H1 (cell line): ENCODE measurements around the gene TMEM115. TPM values are rescaled to one million over a fixed set of nuclear protein-coding genes. Genes with fewer than 3 reads are reported as not detected.

Experiments used
- CTCF ChIA-PET: fragments of 300-600 bp; sonication (Branson Sonifier 250); formaldehyde crosslinking; loops from one replicate; lab custom pipeline; 2021; ENCODE audit not compliant: partially characterized antibody; lab: Charles Lee
- POLR2A ChIA-PET: fragments of 300-600 bp; sonication (Branson Sonifier 250); formaldehyde crosslinking; loops from one replicate; lab custom pipeline; 2021; ENCODE audit warnings: inconsistent platforms; ENCODE audit not compliant: partially characterized antibody; lab: Charles Lee
- DNase-seq, 2 experiments: peaks; one replicate each; pipeline versions ENCODE4 v3.0.0 to v3.0.0-alpha.2; 2010 to 2022; ENCODE audit warnings: low spot score in 2 of 2, low read depth in 1 of 2, mixed read lengths in 1 of 2
- FAIRE-seq: peaks from 2 replicates; lab custom pipeline; 2011; peaks lifted over from hg19 to GRCh38; lab: Jason Lieb, UNC
- H2AFZ ChIP-seq: 2 replicates; pipeline ENCODE4 v1.8.1; 2012; ENCODE audit warnings: low read length, inconsistent platforms
- H2AK5ac ChIP-seq: 2 replicates; pipeline ENCODE4 v1.6.1; 2013; ENCODE audit warnings: low read depth, low read length
- H2BK120ac ChIP-seq: replicated peaks from 2 replicates; pipeline ENCODE3; 2013; ENCODE audit warnings: low read depth, low read length, inconsistent platforms
- H2BK12ac ChIP-seq: 2 replicates; pipeline ENCODE4 v1.6.1; 2013; ENCODE audit warnings: low read depth, low read length
- H2BK15ac ChIP-seq: 2 replicates; pipeline ENCODE4 v1.6.1; 2013; ENCODE audit warnings: low read length
- H2BK20ac ChIP-seq: 2 replicates; pipeline ENCODE4 v1.6.1; 2013; ENCODE audit warnings: low read length
- H2BK5ac ChIP-seq: 2 replicates; pipeline ENCODE4 v1.6.1; 2013; ENCODE audit warnings: low read depth, low read length
- H3K14ac ChIP-seq: 2 replicates; pipeline ENCODE4 v1.6.1; 2013; ENCODE audit warnings: inconsistent platforms; ENCODE audit not compliant: insufficient read length
- H3K18ac ChIP-seq: 2 replicates; pipeline ENCODE4 v1.6.1; 2013; ENCODE audit warnings: low read length; ENCODE audit errors: extremely low read depth
- H3K23ac ChIP-seq: 2 replicates; pipeline ENCODE4 v1.6.1; 2013; ENCODE audit warnings: inconsistent platforms; ENCODE audit not compliant: insufficient read length
- H3K23me2 ChIP-seq: 2 replicates; pipeline ENCODE4 v1.6.1; 2013; ENCODE audit warnings: low read depth, low read length
- H3K27ac ChIP-seq: 2 replicates; pipeline ENCODE4 v1.6.1; 2011; ENCODE audit warnings: low read depth, low read length, inconsistent platforms
- H3K27me3 ChIP-seq, 4 experiments: replicated peaks in 1 of 4; 1 replicate in 1 of 4; 2 replicates in 3 of 4; pipeline versions ENCODE4 v1.6.1 to v1.8.1; 2011 to 2013; ENCODE audit warnings: low read length in 3 of 4, mild to moderate bottlenecking in 3 of 4, inconsistent platforms in 2 of 4, mixed read lengths in 2 of 4, moderate library complexity in 1 of 4; ENCODE audit not compliant: control insufficient read depth in 3 of 4, insufficient read depth in 3 of 4; ENCODE audit errors: extremely low read depth in 1 of 4
- H3K36me3 ChIP-seq, 4 experiments: 2 replicates each; pipeline versions ENCODE4 v1.6.1 to v1.8.1; 2011 to 2013; ENCODE audit warnings: mild to moderate bottlenecking in 4 of 4, low read length in 3 of 4, moderate library complexity in 2 of 4, control low read depth in 1 of 4, inconsistent platforms in 1 of 4; ENCODE audit not compliant: insufficient read depth in 4 of 4, control insufficient read depth in 2 of 4
- H3K4ac ChIP-seq: replicated peaks from 2 replicates; pipeline ENCODE3; 2013; ENCODE audit warnings: low read length, low read depth, mixed read lengths, inconsistent platforms; ENCODE audit not compliant: insufficient read length
- H3K4me1 ChIP-seq, 4 experiments: replicated peaks in 1 of 4; 1 replicate in 1 of 4; 2 replicates in 3 of 4; pipeline versions ENCODE4 v1.6.1 to v1.8.1; 2011 to 2013; ENCODE audit warnings: low read length in 3 of 4, inconsistent platforms in 2 of 4, mixed read lengths in 1 of 4; ENCODE audit not compliant: insufficient read depth in 4 of 4, control insufficient read depth in 3 of 4
- H3K4me2 ChIP-seq, 2 experiments: 2 replicates each; pipeline versions ENCODE4 v1.6.1 to v1.8.1; 2011 to 2013; ENCODE audit warnings: low read depth in 2 of 2, low read length in 2 of 2, control low read depth in 1 of 2, inconsistent platforms in 1 of 2, mild to moderate bottlenecking in 1 of 2; ENCODE audit not compliant: insufficient read depth in 1 of 2
- H3K4me3 ChIP-seq, 4 experiments: fragments of 200-600, 300-600 bp in 1 of 4; sonication (generic), shearing (Covaris generic), sonication (Bioruptor Twin) in 1 of 4; 2 replicates each; pipeline versions ENCODE4 v1.5.1 to v1.8.1; 2011 to 2016; ENCODE audit warnings: low read length in 4 of 4, low read depth in 3 of 4, control low read depth in 2 of 4, inconsistent platforms in 2 of 4, mild to moderate bottlenecking in 2 of 4, mixed read lengths in 1 of 4, moderate library complexity in 1 of 4; ENCODE audit not compliant: insufficient read depth in 2 of 4; ENCODE audit errors: extremely low read depth in 1 of 4
- H3K56ac ChIP-seq: replicated peaks from 2 replicates; pipeline ENCODE3; 2013; ENCODE audit warnings: low read depth, mild to moderate bottlenecking, mixed read lengths, low read length, inconsistent platforms; ENCODE audit not compliant: insufficient read length
- H3K79me1 ChIP-seq: 2 replicates; pipeline ENCODE4 v1.6.1; 2013; ENCODE audit warnings: low read depth, low read length, control low read depth
- H3K79me2 ChIP-seq, 2 experiments: 2 replicates each; pipeline versions ENCODE4 v1.6.1 to v1.8.1; 2012 to 2013; ENCODE audit warnings: low read length in 2 of 2, mild to moderate bottlenecking in 2 of 2, inconsistent platforms in 1 of 2; ENCODE audit not compliant: insufficient read depth in 2 of 2, control insufficient read depth in 1 of 2
- H3K9ac ChIP-seq, 4 experiments: replicated peaks in 1 of 4; 1 replicate in 1 of 4; 2 replicates in 3 of 4; pipeline versions ENCODE4 v1.6.1 to v1.8.1; 2011 to 2013; ENCODE audit warnings: low read depth in 3 of 4, low read length in 3 of 4, control low read depth in 2 of 4, mild to moderate bottlenecking in 2 of 4, moderate library complexity in 2 of 4, inconsistent platforms in 1 of 4; ENCODE audit errors: extremely low read depth in 1 of 4
- H3K9me3 ChIP-seq, 2 experiments: 2 replicates each; pipeline versions ENCODE4 v1.6.1 to v1.8.1; 2012 to 2013; ENCODE audit warnings: mild to moderate bottlenecking in 2 of 2, moderate library complexity in 2 of 2, control low read depth in 1 of 2, inconsistent platforms in 1 of 2, low read depth in 1 of 2, low read length in 1 of 2, mixed read lengths in 1 of 2; ENCODE audit not compliant: insufficient read depth in 2 of 2
- H4K20me1 ChIP-seq, 2 experiments: replicated peaks in 1 of 2; 2 replicates each; pipeline versions ENCODE3 to v1.8.1; 2011 to 2013; ENCODE audit warnings: inconsistent platforms in 2 of 2, low read length in 2 of 2, mild to moderate bottlenecking in 1 of 2; ENCODE audit not compliant: insufficient read depth in 2 of 2, control insufficient read depth in 1 of 2
- H4K5ac ChIP-seq: 2 replicates; pipeline ENCODE4 v1.6.1; 2013; ENCODE audit warnings: low read length, low read depth, mixed read lengths, inconsistent platforms; ENCODE audit not compliant: insufficient read length
- H4K8ac ChIP-seq: 2 replicates; pipeline ENCODE4 v1.8.0; 2013; ENCODE audit warnings: mild to moderate bottlenecking, moderate library complexity, low read length, inconsistent platforms; ENCODE audit not compliant: insufficient read depth; ENCODE audit errors: extremely low read depth
- H4K91ac ChIP-seq: replicated peaks from 2 replicates; pipeline ENCODE3; 2013; ENCODE audit warnings: low read length, mixed read lengths, inconsistent platforms; ENCODE audit not compliant: insufficient read length
- CHD1 ChIP-seq: IDR thresholded peaks from 2 replicates; pipeline ENCODE4 v1.6.1; 2012; ENCODE audit warnings: low read depth, low read length, improper control_type of control experiment
- CREB1 ChIP-seq: IDR thresholded peaks from 2 replicates; pipeline ENCODE4 v1.6.1; 2012; ENCODE audit warnings: inconsistent platforms
- HDAC2 ChIP-seq, 2 experiments: fragments of 300-600 bp in 1 of 2; sonication (generic) in 1 of 2; IDR thresholded peaks; 2 replicates each; pipeline ENCODE4 v1.6.1; 2011 to 2012; ENCODE audit warnings: low read depth in 2 of 2, low read length in 2 of 2, mild to moderate bottlenecking in 2 of 2, moderate library complexity in 2 of 2, borderline replicate concordance in 1 of 2, inconsistent platforms in 1 of 2
- JUND ChIP-seq: IDR thresholded peaks from 2 replicates; pipeline ENCODE4 v1.6.1; 2011; ENCODE audit warnings: mild to moderate bottlenecking, improper control_type of control experiment, low read length
- RAD21 ChIP-seq, 2 experiments: IDR thresholded peaks in 1 of 2; conservative IDR thresholded peaks in 1 of 2; 2 replicates each; pipeline ENCODE4 v1.6.1; 2011; ENCODE audit warnings: low read depth in 2 of 2, low read length in 2 of 2, improper control_type of control experiment in 1 of 2, inconsistent platforms in 1 of 2, mild to moderate bottlenecking in 1 of 2, moderate library complexity in 1 of 2
- WGBS, 2 experiments: shearing (Covaris generic) in 1 of 2; methylation state at CpG; one replicate each; pipeline versions ENCODE4 v1.1.6 to v1.1.7; 2013 to 2015; ENCODE audit warnings: low lambda C conversion rate in 2 of 2, mixed read lengths in 2 of 2, inconsistent platforms in 1 of 2, low coverage in 1 of 2, missing lambda C conversion rate in 1 of 2; ENCODE audit not compliant: insufficient replicate concordance in 2 of 2, insufficient coverage in 1 of 2, insufficient read length in 1 of 2; ENCODE audit errors: extremely low coverage in 1 of 2, missing lambda C conversion rate in 1 of 2; 5-methylcytosine and 5-hydroxymethylcytosine counted together
- polyA plus RNA-seq, 7 experiments: library from polyadenylated mRNA; depleted of rRNA in 3 of 7; stranded (reverse) in 5 of 7; unstranded in 2 of 7; fragments of >200 nt in 5 of 7; fragments of 200-250 nt in 2 of 7; gene quantifications; 1 replicate in 5 of 7; 2 replicates in 1 of 7; 4 replicates in 1 of 7; pipeline versions ENCODE4 v1.2.1 to v1.2.3, GENCODE V29; 2011 to 2013; ENCODE audit warnings: missing spikeins in 2 of 7, mixed read lengths in 2 of 7
- total RNA-seq: library from RNA; stranded (reverse); fragmentation: NEBNext Ultra II Directional; extraction: Animal tissue kit (Norgen Biotek cat#: 25700); gene quantifications from 2 replicates; pipeline ENCODE4 v1.2.1, GENCODE V29; 2021
- TF ChIP-seq, protein P1 (sequence below): IDR thresholded peaks from 2 replicates; pipeline ENCODE4 v1.6.1; 2012; ENCODE audit warnings: inconsistent platforms
- TF ChIP-seq, protein P2 (sequence below): IDR thresholded peaks from 2 replicates; pipeline ENCODE4 v1.6.1; 2011; ENCODE audit warnings: low read depth, mild to moderate bottlenecking, low read length; ENCODE audit not compliant: insufficient read depth

TMEM115 gene
- total and polyA plus RNA-seq, 2 of the 8 experiments (the other 6 are each of a cell fraction or from before 2014, with no cell fraction given), result 25.4 to 32.4 TPM

DNA sequence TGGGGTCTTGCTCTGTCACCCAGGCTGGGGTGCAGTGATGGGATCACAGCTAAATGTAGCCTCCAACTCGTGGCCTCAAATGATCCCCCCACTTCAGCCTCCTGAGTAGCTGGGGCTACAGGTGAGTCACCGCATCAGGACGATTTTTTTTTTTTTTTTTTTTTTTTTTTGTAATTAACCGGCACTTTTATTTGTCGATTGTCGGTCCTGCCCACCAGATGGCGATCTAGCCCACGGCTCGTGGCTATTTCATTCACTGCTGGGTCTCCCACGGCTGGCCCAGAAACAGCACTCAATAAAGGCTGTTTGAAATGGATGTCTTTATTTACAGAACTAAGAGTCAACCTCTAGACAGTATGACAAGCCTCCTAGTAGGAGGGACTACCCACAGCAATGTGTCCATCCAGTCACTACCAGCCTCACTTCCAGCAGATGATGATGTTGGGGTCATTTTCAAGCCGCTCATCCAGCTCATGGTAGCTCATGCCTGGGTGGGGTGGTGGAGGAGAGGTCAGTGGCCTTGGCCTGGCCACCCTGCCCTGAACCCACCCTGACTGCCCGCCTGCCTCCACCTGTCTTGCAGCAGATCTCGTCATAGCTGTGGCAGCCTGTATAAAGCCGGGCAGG lies 12.0 kb downstream of the TMEM115 start:
- Histone ChIP-seq H3K56ac (no peak overlapping the region), H2BK120ac (no peak overlapping the region), H3K79me1 (no peaks in the 10 kb centered on the region), H4K91ac (no peak overlapping the region), H3K4me1 (peaks cover 0 to 16% (median 10%) of the 10 kb centered on the region in 4 experiments; a peak in 5 of 7 replicates), H3K27me3 (peaks cover 3 to 26% (median 19%) of the 10 kb centered on the region in 4 experiments), H3K18ac (no peak overlapping the region), H2BK12ac (no peak overlapping the region), H2AFZ (no peak overlapping the region), H3K4me3 (no peak overlapping the region), H2BK5ac (no peak overlapping the region), H3K27ac (no peak overlapping the region), H3K4ac (no peak overlapping the region), H3K9me3 (no peaks in the 10 kb centered on the region), H3K36me3 (peaks cover 0 to 3% (median 0%) of the 10 kb centered on the region in 4 experiments; a peak in 2 of 8 replicates), H2BK15ac (no peak overlapping the region), H4K5ac (no peak overlapping the region), H2AK5ac (no peak overlapping the region; the same call in 1 of the 2 replicates), H4K20me1 (peaks cover 3% of the 10 kb centered on the region in 2 experiments), H3K14ac (no peak overlapping the region), H3K4me2 (no peak overlapping the region), H4K8ac (no peak overlapping the region), H2BK20ac (no peak overlapping the region), H3K79me2 (no peaks in the 10 kb centered on the region), H3K23ac (no peak overlapping the region), H3K23me2 (peaks cover 17% of the 10 kb centered on the region), H3K9ac (no peak overlapping the region)
- ChIA-PET POLR2A (interaction anchor here (0.7 to 5.3 kb wide), 6 partner anchors 10 to 1327 kb away, joined by 3 to 22 read pairs (median 6); partner anchors contain the start of genes IFRD2 and TUSC2), CTCF (interaction anchor here (0.6 to 13.4 kb wide), 34 partner anchors 10 to 786 kb away, joined by 3 to 136 read pairs (median 4); partner anchors contain the start of genes HYAL2, HYAL3, IFRD2 and NAA80)
- 35% methylated on average over 12 of the region's 14 CpGs; no CpG with 5 or more reads in 1 of the 2 experiments for WGBS, 2 experiments
- no peak for DNase-seq
- peak; percentile 79 for FAIRE-seq
- TF ChIP-seq HDAC2 (IDR thresholded peaks at IDR 0.05; ENCODE audit: borderline replicate concordance in 1 of 2, low read depth in 2 of 2, low read length in 2 of 2) (no peak), CREB1 (0 out of 2 replicates have a peak, but pooled peaks have one; percentile 36), RAD21 (IDR thresholded peaks at IDR 0.05 in 1 of 2, conservative IDR thresholded peaks at IDR 0.05 in 1 of 2; ENCODE audit: low read depth in 2 of 2, low read length in 2 of 2) (peak; percentile 76 to 80), CHD1 (no peak), JUND (peak; percentile 85)
- TF ChIP-seq, protein P1, sequence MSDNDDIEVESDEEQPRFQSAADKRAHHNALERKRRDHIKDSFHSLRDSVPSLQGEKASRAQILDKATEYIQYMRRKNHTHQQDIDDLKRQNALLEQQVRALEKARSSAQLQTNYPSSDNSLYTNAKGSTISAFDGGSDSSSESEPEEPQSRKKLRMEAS, result 0 out of 2 replicates have a peak, but pooled peaks have one; percentile 15
- TF ChIP-seq, protein P2, sequence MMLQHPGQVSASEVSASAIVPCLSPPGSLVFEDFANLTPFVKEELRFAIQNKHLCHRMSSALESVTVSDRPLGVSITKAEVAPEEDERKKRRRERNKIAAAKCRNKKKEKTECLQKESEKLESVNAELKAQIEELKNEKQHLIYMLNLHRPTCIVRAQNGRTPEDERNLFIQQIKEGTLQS, result 0 out of 2 replicates have a peak, but pooled peaks have one; percentile 5
